Superior temporal gyrus (tissue), 1 donor: ENCODE measurements around the gene MEGF11.
A peak's percentile ranks its signal among the peaks of the same experiment; 100 is the strongest.

Experiments used
- DNase-seq: peaks from one replicate; pipeline ENCODE4 v3.0.0-alpha.2; 2016; ENCODE audit errors: extremely low spot score

Gene MEGF11

DNA sequence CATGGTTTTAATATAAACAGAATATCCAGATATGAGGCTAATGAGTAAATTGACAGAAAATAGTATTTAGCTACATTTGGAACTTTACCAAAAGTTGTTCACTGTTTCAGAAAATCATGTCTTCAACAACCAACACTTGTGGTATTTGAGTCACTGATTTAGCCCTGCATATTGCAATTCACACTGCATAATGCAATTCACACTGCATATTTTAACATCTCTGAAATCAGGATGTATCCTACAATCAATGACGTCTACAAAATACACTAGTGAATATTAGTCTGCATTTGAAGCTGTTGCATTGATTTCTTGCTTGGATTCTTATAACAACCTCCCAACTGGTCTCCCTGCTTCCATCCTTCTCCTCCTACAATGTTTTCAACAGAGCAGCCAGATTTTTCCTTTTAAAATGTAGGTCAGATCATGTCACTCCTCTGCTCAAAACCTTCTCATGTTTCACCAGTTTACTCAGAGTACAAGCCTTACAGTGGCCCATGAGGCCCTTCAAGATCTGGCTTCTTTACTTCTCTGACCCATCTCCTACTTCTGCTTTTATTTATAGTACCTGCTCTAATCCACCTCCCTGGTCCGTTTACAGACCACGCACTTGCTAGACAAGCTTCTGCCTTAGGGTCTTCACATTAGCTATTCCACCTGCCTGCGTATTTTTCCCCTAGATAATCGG is 395.7 kb downstream of the MEGF11 start:
- peak; percentile 43 for DNase-seq

- DNase-seq, result peak; percentile 63
These were observed 396.6 kb downstream of the MEGF11 start for GRCh38 chr15:65856821-65857455.

GRCh38 chr15:65851981-65852380 is 401.6 kb downstream of the MEGF11 start:
- no peak for DNase-seq

GRCh38 chr15:65847989-65848388 is 405.6 kb downstream of the MEGF11 start:
- DNase-seq, result no peak

DNA sequence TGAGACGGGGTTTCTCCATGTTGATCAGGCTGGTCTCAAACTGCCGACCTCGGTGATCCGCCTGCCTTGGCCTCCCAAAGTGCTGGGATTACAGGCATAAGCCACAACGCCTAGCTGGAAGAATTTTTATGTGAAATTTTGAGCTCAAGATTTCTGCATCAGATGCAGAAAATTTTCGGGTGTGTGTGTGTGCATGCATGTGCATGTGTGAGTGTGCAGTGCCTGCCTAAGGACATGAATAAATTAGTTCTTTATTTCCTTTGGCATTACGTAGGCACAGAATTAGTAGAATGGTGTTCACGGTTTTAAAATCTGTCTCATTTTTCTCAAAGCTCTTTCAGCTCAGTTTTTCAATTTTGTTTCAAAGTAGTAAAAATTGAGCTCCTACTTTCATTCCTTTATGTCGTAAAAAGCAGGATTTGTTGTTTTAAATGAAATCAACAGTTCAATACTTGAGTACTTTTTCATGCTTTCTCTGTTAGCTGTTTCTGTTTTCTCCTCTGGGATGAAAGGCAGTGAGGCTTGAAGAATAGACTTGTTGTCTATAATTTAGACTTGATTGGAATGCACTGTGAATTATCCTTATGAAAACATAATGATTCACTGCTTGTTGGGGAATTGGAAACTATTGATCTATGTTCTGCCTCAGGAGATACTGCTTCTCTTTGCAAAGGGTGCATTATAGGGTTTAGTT is 407.6 kb downstream of the MEGF11 start:
- DNase-seq, result peak; percentile 15
